H1 (cell line): ENCODE data around the gene MCF2L2. TPM values are rescaled to one million over a fixed set of nuclear protein-coding genes. Genes with fewer than 3 reads are reported as not detected.

Experiments
- BCL11A ChIP-seq, 2 experiments: IDR thresholded peaks; one replicate each; pipeline ENCODE4 v1.6.1; 2011; ENCODE audit warnings: low read depth in 2 of 2, low read length in 2 of 2, mild to moderate bottlenecking in 2 of 2
- CEBPB ChIP-seq: IDR thresholded peaks from 2 replicates; pipeline ENCODE4 v1.6.1; 2012; ENCODE audit warnings: low read depth, low read length
- GABPA ChIP-seq: IDR thresholded peaks from 2 replicates; pipeline ENCODE4 v1.6.1; 2011; ENCODE audit warnings: mild to moderate bottlenecking, low read length, moderate library complexity, borderline replicate concordance; ENCODE audit not compliant: insufficient read depth
- SP4 ChIP-seq: IDR thresholded peaks from 2 replicates; pipeline ENCODE4 v1.6.1; 2012; ENCODE audit warnings: low read length, inconsistent platforms
- SRF ChIP-seq: IDR thresholded peaks from 2 replicates; pipeline ENCODE4 v1.6.1; 2011; ENCODE audit warnings: mild to moderate bottlenecking, low read depth, low read length, moderate library complexity
- TAF1 ChIP-seq: IDR thresholded peaks from 2 replicates; pipeline ENCODE4 v1.6.1; 2011; ENCODE audit warnings: mild to moderate bottlenecking, low read depth, low read length
- polyA plus RNA-seq, 7 experiments: library from polyadenylated mRNA; depleted of rRNA in 3 of 7; stranded (reverse) in 5 of 7; unstranded in 2 of 7; fragments of >200 nt in 5 of 7; fragments of 200-250 nt in 2 of 7; gene quantifications; 1 replicate in 5 of 7; 2 replicates in 1 of 7; 4 replicates in 1 of 7; pipeline versions ENCODE4 v1.2.1 to v1.2.3, GENCODE V29; 2011 to 2013; ENCODE audit warnings: missing spikeins in 2 of 7, mixed read lengths in 2 of 7
- total RNA-seq: library from RNA; stranded (reverse); fragmentation: NEBNext Ultra II Directional; extraction: Animal tissue kit (Norgen Biotek cat#: 25700); gene quantifications from 2 replicates; pipeline ENCODE4 v1.2.1, GENCODE V29; 2021
- TF ChIP-seq, protein P1 (sequence below): IDR thresholded peaks from 2 replicates; pipeline ENCODE4 v1.6.1; 2012; ENCODE audit warnings: low read length, inconsistent platforms

The MCF2L2 gene
- total and polyA plus RNA-seq, 2 of the 8 experiments (the other 6 are each of a cell fraction or from before 2014, with no cell fraction given) = 4.1 to 13.7 TPM

DNA sequence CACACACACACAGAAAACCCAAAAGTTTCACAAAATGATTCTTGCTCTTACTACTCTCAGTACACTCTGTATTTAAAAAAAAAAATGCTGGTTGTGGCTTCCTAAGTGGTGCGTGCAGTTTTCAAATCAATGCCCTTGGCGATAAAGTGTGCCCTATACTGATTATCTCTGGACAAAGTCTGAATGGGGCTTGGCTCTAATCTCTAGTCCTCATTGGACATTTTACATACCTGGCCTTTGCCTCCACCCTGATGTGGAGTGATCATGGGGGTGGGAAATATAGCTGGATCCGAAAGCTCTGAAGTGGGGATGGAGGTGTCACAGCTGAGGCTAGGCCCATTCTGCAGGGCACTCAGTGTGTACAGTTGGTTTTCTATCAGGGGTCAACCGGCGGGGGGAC is 161.3 kb downstream of the MCF2L2 start (continued):
- TF ChIP-seq SP4 = no peak
- no peak for TF ChIP-seq BCL11A (IDR thresholded peaks at IDR 0.05; ENCODE audit: low read depth in 2 of 2, low read length in 2 of 2)
- TF ChIP-seq, protein P1, sequence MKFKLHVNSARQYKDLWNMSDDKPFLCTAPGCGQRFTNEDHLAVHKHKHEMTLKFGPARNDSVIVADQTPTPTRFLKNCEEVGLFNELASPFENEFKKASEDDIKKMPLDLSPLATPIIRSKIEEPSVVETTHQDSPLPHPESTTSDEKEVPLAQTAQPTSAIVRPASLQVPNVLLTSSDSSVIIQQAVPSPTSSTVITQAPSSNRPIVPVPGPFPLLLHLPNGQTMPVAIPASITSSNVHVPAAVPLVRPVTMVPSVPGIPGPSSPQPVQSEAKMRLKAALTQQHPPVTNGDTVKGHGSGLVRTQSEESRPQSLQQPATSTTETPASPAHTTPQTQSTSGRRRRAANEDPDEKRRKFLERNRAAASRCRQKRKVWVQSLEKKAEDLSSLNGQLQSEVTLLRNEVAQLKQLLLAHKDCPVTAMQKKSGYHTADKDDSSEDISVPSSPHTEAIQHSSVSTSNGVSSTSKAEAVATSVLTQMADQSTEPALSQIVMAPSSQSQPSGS = no peak
- TF ChIP-seq SRF = no peak
- TF ChIP-seq CEBPB = no peak
- TF ChIP-seq GABPA = no peak
- no peak for TF ChIP-seq TAF1
